GM21529 (cell line): ENCODE data around the gene FEZF2.

Experiments used
- ATAC-seq: cut with Tn5 transposase; IDR thresholded peaks from one replicate; pipeline ENCODE4 v1.9.1; 2021; ENCODE audit not compliant: unreplicated experiment

The FEZF2 gene

GRCh38 chr3:62332835-62333244 lies 40.5 kb downstream of the FEZF2 start:
- ATAC-seq = no peak

- no peak for ATAC-seq
Measured at GRCh38 chr3:62332017-62332416, 41.3 kb downstream of the FEZF2 start.

- ATAC-seq = no peak
Measured at GRCh38 chr3:62329971-62330370, 43.4 kb downstream of the FEZF2 start.

GRCh38 chr3:62325896-62326295 lies 47.5 kb downstream of the FEZF2 start:
- no peak for ATAC-seq

GRCh38 chr3:62323241-62323640 lies 50.1 kb downstream of the FEZF2 start:
- ATAC-seq = no peak
